Colonic mucosa (tissue), 4 donors: ENCODE measurements around the gene CADM1. TPM values are rescaled to one million over a fixed set of nuclear protein-coding genes. Genes with fewer than 3 reads are reported as not detected.

Source experiments
- DNase-seq: peaks from one replicate; pipeline ENCODE4 v3.0.0-alpha.2; 2020
- H3K27ac ChIP-seq: fragments of 200-600 bp; one replicate; pipeline ENCODE4 v1.8.0; 2021
- H3K27me3 ChIP-seq: fragments of 200-600 bp; one replicate; pipeline ENCODE4 v1.8.0; 2021
- H3K36me3 ChIP-seq: fragments of 200-600 bp; one replicate; pipeline ENCODE4 v1.8.0; 2021
- H3K4me1 ChIP-seq: fragments of 200-600 bp; one replicate; pipeline ENCODE4 v1.8.0; 2021; ENCODE audit warnings: mild to moderate bottlenecking
- H3K4me3 ChIP-seq: fragments of 200-600 bp; one replicate; pipeline ENCODE4 v1.8.0; 2021
- H3K9ac ChIP-seq, 2 donors: one replicate each; pipeline ENCODE4 v1.7.0; 2013; ENCODE audit warnings: control low read depth in 2 of 2, low read depth in 2 of 2, low read length in 2 of 2
- H3K9me3 ChIP-seq: fragments of 200-600 bp; one replicate; pipeline ENCODE4 v1.8.0; 2021
- CTCF ChIP-seq: fragments of 200-600 bp; IDR thresholded peaks from one replicate; pipeline ENCODE4 v1.8.0; 2022; ENCODE audit warnings: antibody characterized with exemption, mild to moderate bottlenecking
- intact Hi-C: fragments of 100-400 bp; cut with DNase I; formaldehyde crosslinking; loops from one replicate; pipeline ENCODE4 v1.14.1; 2022
- total RNA-seq, 2 donors: library from RNA; stranded (reverse); fragmentation: NEBNext Ultra II Directional in 1 of 2; extraction: Animal tissue kit (Norgen Biotek cat#: 25700) in 1 of 2; gene quantifications; one replicate each; pipeline ENCODE4 v1.2.1, GENCODE V29; 2021
- donor health status: healthy.
- donor health status: DM: no; HTN: no; CAD: no.
- donor health status: DM: no; HTN: no; CAD: no.

The CADM1 gene
- total RNA-seq, 2 donors from 2014 or later, result 5.2 to 6.4 TPM

- intact Hi-C loops, result no loop called here
Measured at GRCh38 chr11:115306689-115307088, 197.5 kb downstream of the CADM1 start.

GRCh38 chr11:115304774-115305472, 199.3 kb downstream of the CADM1 start:
- no peaks in the 10 kb centered on the region for H3K36me3 ChIP-seq
- DNase-seq, result no peak
- intact Hi-C loops, result no loop called here
- H3K4me3 ChIP-seq, result no peak overlapping the region
- H3K4me1 ChIP-seq, result no peaks in the 10 kb centered on the region
- no peak for TF ChIP-seq CTCF
- H3K27me3 ChIP-seq, result no peaks in the 10 kb centered on the region
- no peaks in the 10 kb centered on the region for H3K9me3 ChIP-seq
- H3K9ac ChIP-seq, result no peak overlapping the region
- H3K27ac ChIP-seq, result no peak overlapping the region

More at GRCh38 chr11:115306689-115307088, 197.5 kb downstream of the CADM1 start:
- H3K9ac ChIP-seq, result no peak overlapping the region
- no peak for TF ChIP-seq CTCF
- no peak overlapping the region for H3K4me3 ChIP-seq
- no peak for DNase-seq
- H3K36me3 ChIP-seq, result no peaks in the 10 kb centered on the region
- H3K27me3 ChIP-seq, result no peaks in the 10 kb centered on the region
- no peak overlapping the region for H3K27ac ChIP-seq
- H3K4me1 ChIP-seq, result no peaks in the 10 kb centered on the region
- H3K9me3 ChIP-seq, result no peaks in the 10 kb centered on the region

- no peaks in the 10 kb centered on the region for H3K9me3 ChIP-seq
- TF ChIP-seq CTCF, result no peak
- no peak overlapping the region for H3K27ac ChIP-seq
- H3K4me1 ChIP-seq, result no peaks in the 10 kb centered on the region
- no peaks in the 10 kb centered on the region for H3K36me3 ChIP-seq
- H3K27me3 ChIP-seq, result no peaks in the 10 kb centered on the region
- DNase-seq, result no peak
- no peak overlapping the region for H3K9ac ChIP-seq
- no peak overlapping the region for H3K4me3 ChIP-seq
- intact Hi-C loops, result no loop called here
Measured at GRCh38 chr11:115303929-115304531, 200.2 kb downstream of the CADM1 start.

- no peaks in the 10 kb centered on the region for H3K27me3 ChIP-seq
- H3K4me1 ChIP-seq, result no peaks in the 10 kb centered on the region
- H3K36me3 ChIP-seq, result no peaks in the 10 kb centered on the region
- no peaks in the 10 kb centered on the region for H3K9me3 ChIP-seq
- no peak overlapping the region for H3K4me3 ChIP-seq
- TF ChIP-seq CTCF, result no peak
- no peak for DNase-seq
- intact Hi-C loops, result no loop called here
- no peak overlapping the region for H3K27ac ChIP-seq
- no peak overlapping the region for H3K9ac ChIP-seq
Measured at GRCh38 chr11:115302946-115303703, 201.1 kb downstream of the CADM1 start.

- no peak for TF ChIP-seq CTCF
- Histone ChIP-seq H3K4me3 (no peak overlapping the region), H3K27me3 (no peaks in the 10 kb centered on the region), H3K9ac (no peak overlapping the region), H3K36me3 (no peaks in the 10 kb centered on the region), H3K27ac (no peak overlapping the region), H3K9me3 (no peaks in the 10 kb centered on the region), H3K4me1 (no peaks in the 10 kb centered on the region)
- DNase-seq, result no peak
- intact Hi-C loops, result no loop called here
Measured at GRCh38 chr11:115300660-115301428, 203.4 kb downstream of the CADM1 start.
